Activated CD4-positive, alpha-beta T cell treated with anti-CD3 and anti-CD28 coated beads for 4 hours (primary cell): ENCODE data around the gene HS1BP3.

ENCODE experiments used
- DNase-seq, 2 donors: peaks; one replicate each; pipeline ENCODE4 v3.0.0-alpha.2; 2020

HS1BP3 gene

GRCh38 chr2:20582600-20583221, 68.2 kb downstream of the HS1BP3 start:
- DNase-seq: no peak

GRCh38 chr2:20580690-20581437, 70.0 kb downstream of the HS1BP3 start:
- DNase-seq: no peak

DNA sequence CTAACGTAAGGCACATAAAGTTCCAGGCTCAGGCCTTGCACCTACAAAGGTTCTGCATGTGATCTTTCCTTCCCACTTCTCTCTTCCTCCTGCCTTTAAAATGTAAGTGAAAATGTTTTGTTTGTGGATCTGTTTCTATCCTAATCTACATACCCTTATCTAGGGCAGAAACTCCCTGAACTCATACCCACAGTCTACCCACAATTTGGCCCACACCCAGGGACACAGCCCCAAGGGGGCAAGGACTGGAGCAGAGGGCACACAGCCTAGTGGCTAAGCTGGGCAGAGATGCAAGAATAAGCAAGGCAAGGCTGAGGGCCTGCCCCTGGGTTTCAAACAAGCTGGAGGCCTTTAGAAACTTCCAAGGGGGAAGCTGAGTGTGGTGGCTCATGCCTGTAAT, 71.0 kb downstream of the HS1BP3 start:
- DNase-seq: no peak

GRCh38 chr2:20578895-20579825, 71.7 kb downstream of the HS1BP3 start:
- DNase-seq: no peak

DNA sequence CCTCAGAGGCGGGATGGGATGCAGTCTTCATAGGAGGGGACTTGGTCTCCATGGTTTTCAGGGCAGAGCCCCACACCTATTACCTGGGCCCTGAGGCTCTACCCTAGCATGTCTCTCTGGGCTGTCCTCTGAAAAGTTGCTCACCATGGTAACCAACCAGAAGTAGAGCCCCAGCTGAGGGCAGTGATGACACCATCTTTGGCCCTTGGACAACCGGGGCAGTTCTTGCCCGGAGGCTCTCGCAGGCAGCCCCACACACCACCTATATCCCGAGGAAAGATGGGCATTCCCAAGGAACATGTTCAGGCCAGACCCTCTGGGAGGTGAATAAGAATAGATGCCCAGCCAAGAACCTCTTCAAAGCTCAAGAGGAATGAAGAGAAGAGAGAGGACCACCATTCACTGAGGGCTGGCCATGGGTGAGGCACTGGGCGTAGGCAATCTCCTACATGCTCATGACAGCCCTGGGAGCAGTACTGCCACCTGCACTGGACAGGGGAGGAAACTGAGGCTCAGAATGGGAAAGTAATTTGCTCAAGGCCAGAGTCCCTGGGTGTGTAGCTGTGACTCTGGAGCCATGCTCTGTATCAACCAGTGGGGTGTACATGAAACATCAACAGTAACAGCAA, 72.5 kb downstream of the HS1BP3 start:
- no peak for DNase-seq

- no peak for DNase-seq
These were observed 73.2 kb downstream of the HS1BP3 start for GRCh38 chr2:20577495-20578235.

DNA sequence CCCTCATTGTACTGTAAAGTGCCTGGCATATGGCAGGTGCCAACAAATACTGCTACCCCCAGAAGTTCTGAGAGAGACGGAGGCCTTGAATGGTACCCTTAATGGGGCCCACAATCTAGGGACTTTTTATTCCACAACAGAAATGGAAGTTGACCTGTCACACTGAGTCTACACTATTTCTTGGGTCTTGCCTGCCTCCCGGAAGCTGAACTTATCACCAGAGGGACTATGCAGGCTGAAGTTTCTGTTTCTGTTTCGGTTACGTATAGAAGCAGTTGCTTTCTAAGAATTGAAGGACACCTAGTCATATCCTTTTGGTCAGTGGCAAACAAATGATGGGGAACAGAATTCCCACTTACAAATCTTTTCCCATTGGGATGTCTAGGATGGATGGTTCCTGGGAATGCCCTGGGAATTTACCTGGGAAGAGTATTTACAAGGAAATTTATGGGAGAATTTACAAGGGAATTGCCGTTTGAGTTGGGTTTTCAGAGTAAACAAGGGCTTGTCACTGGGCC, 74.2 kb downstream of the HS1BP3 start:
- DNase-seq: peak; percentile 25 to 40

- no peak for DNase-seq
These were observed 74.8 kb downstream of the HS1BP3 start for GRCh38 chr2:20575935-20576597.

GRCh38 chr2:20575414-20575813, 75.5 kb downstream of the HS1BP3 start:
- no peak for DNase-seq

DNA sequence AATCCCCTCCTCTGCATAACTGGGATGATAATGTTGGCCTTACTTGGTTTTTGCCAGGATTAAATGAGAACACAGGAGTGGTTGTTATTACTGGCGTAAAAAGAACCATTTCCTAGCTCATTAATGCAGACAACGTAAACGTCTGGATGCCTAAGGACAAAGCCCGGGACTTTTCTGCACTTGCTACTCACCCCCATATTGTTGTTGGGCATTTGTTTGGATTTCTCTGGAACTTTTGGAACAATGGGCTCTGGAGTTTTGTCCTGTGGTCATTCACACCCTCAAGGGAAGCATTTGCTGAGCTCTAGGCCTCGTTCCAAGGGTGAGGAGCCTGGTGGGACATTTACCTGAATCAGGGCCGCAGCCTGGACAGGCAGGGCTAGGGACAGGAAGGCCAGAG, 76.0 kb downstream of the HS1BP3 start:
- DNase-seq: no peak

DNA sequence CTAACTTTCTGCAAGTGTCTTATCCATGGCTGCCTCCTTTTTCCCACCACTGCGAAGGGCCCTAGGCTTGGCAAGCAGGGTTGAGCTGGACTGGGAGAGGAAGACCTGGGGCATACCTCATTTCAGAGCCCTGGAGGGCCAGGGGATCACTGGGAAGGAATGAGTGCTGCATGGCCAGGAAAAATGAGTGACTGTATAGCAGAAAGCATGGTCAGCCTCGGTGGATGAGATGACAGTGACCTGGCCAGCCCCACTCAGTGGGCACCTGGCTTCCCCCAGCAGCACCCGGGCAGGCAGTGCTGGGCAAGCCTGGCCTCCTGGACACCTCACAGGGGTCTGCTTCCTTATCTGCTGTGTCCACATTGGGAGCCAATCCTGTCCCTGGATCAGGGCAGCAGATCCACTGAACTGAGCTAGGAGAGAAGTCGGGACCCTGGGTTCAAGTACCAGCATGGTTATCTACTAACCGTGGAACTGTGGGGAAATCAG, 76.4 kb downstream of the HS1BP3 start:
- DNase-seq: no peak

GRCh38 chr2:20573620-20574422, 77.1 kb downstream of the HS1BP3 start:
- no peak for DNase-seq

GRCh38 chr2:20572221-20572620, 78.7 kb downstream of the HS1BP3 start:
- DNase-seq: no peak

- no peak for DNase-seq
These were observed 79.2 kb downstream of the HS1BP3 start for GRCh38 chr2:20571644-20572215.

- DNase-seq: no peak
These were observed 79.7 kb downstream of the HS1BP3 start for GRCh38 chr2:20571231-20571630.

GRCh38 chr2:20570249-20570648, 80.6 kb downstream of the HS1BP3 start:
- no peak for DNase-seq

GRCh38 chr2:20569464-20570223, 81.3 kb downstream of the HS1BP3 start:
- no peak for DNase-seq

- DNase-seq: no peak
These were observed 82.1 kb downstream of the HS1BP3 start for GRCh38 chr2:20568501-20569463.
